Sigmoid colon (tissue), 7 donors: Measurements from ENCODE around the gene DPH3. TPM values are rescaled to one million over a fixed set of nuclear protein-coding genes. Genes with fewer than 3 reads are reported as not detected.

Experiments
- DNase-seq: peaks from one replicate; pipeline ENCODE4 v3.0.0-alpha.2; 2019
- H3K27ac ChIP-seq, 4 donors: fragments of 200-600 bp; sonication (generic); one replicate each; pipeline ENCODE4 v1.5.1; 2016 to 2019; ENCODE audit warnings: mild to moderate bottlenecking in 1 of 4
- H3K27me3 ChIP-seq, 3 donors: fragments of 200-600 bp; sonication (generic); one replicate each; pipeline ENCODE4 v1.5.1; 2019; ENCODE audit warnings: mild to moderate bottlenecking in 1 of 3
- H3K36me3 ChIP-seq, 4 donors: fragments of 200-600 bp; sonication (generic); one replicate each; pipeline ENCODE4 v1.5.1; 2016 to 2019
- H3K4me1 ChIP-seq, 4 donors: fragments of 200-600 bp; sonication (generic); one replicate each; pipeline ENCODE4 v1.5.1; 2017 to 2019
- H3K4me3 ChIP-seq, 4 donors: fragments of 200-600 bp; sonication (generic); one replicate each; pipeline ENCODE4 v1.5.1; 2017 to 2019; ENCODE audit warnings: mild to moderate bottlenecking in 2 of 4, moderate library complexity in 1 of 4
- H3K9me3 ChIP-seq, 4 donors: fragments of 200-600 bp in 3 of 4; sonication (generic) in 3 of 4; one replicate each; pipeline versions ENCODE4 v1.5.1 to v1.6.1; 2013 to 2019
- CTCF ChIP-seq, 4 experiments: fragments of 450-650 bp in 3 of 4; fragments of 200-600 bp in 1 of 4; IDR thresholded peaks; one replicate each; pipeline ENCODE4 v1.5.1; 2016 to 2019; ENCODE audit warnings: antibody characterized with exemption in 4 of 4, mild to moderate bottlenecking in 3 of 4, moderate library complexity in 2 of 4
- EP300 ChIP-seq, 4 donors: sonication (generic); formaldehyde crosslinking; IDR thresholded peaks; one replicate each; pipeline ENCODE4 v1.6.1; 2017; ENCODE audit warnings: antibody characterized with exemption in 4 of 4
- POLR2A ChIP-seq, 2 donors: fragments of 450-650 bp; IDR thresholded peaks; one replicate each; pipeline ENCODE4 v1.6.1; 2016; ENCODE audit warnings: antibody characterized with exemption in 2 of 2, mild to moderate bottlenecking in 2 of 2, moderate library complexity in 2 of 2
- POLR2AphosphoS5 ChIP-seq, 4 donors: sonication (generic); formaldehyde crosslinking; IDR thresholded peaks; one replicate each; pipeline ENCODE4 v1.6.1; 2017; ENCODE audit warnings: antibody characterized with exemption in 4 of 4
- WGBS, 2 donors: extraction: QIAGEN DNeasy Blood & Tissue Kit; methylation state at CpG; one replicate each; pipeline ENCODE4 v1.1.7; 2013; 5-methylcytosine and 5-hydroxymethylcytosine counted together
- intact Hi-C: fragments of 100-400 bp; cut with DNase I; formaldehyde crosslinking; loops from one replicate; pipeline ENCODE4 v1.15.1; 2023
- polyA plus RNA-seq, 3 donors: library from polyadenylated mRNA; stranded (reverse); fragments of 200-250 nt; gene quantifications; one replicate each; pipeline ENCODE4 v1.2.3, GENCODE V29; 2013
- total RNA-seq, 4 donors: library from RNA; depleted of rRNA; stranded (reverse); fragments of >200 nt; gene quantifications; one replicate each; pipeline ENCODE4 v1.1.0, GENCODE V29; 2016
- donor health status: healthy with polysubstance abuse.
- donor health status: Bipolar disorder and iron deficiency.
- donor health status: healthy.

The DPH3 gene
- total and polyA plus RNA-seq, 7 donors = 14.6 to 30.1 (median 24.3) TPM

GRCh38 chr3:16236030-16236639, 28.6 kb downstream of the DPH3 start:
- TF ChIP-seq POLR2AphosphoS5 (IDR thresholded peaks at IDR 0.05) (no peak), EP300 (IDR thresholded peaks at IDR 0.05) (no peak), POLR2A (IDR thresholded peaks at IDR 0.05) (no peak), CTCF (IDR thresholded peaks at IDR 0.05) (no peak)
- no peak overlapping the region for H3K4me3 ChIP-seq
- intact Hi-C loops = no loop called here

GRCh38 chr3:16234281-16234680, 30.5 kb downstream of the DPH3 start:
- no peaks in the 10 kb centered on the region for H3K36me3 ChIP-seq
- no peaks in the 10 kb centered on the region for H3K27me3 ChIP-seq
- no peak for DNase-seq
- 92 to 98% methylated on average over 2 of the region's 2 CpGs for WGBS, 2 donors
- intact Hi-C loops = no loop called here
- no peak overlapping the region for H3K4me3 ChIP-seq
- peaks cover 0 to 2% (median 0%) of the 10 kb centered on the region in 4 donors for H3K4me1 ChIP-seq
- TF ChIP-seq POLR2A (IDR thresholded peaks at IDR 0.05) = no peak
- TF ChIP-seq EP300 (IDR thresholded peaks at IDR 0.05) = no peak
- no peak for TF ChIP-seq CTCF (IDR thresholded peaks at IDR 0.05)
- TF ChIP-seq POLR2AphosphoS5 (IDR thresholded peaks at IDR 0.05) = no peak
- H3K9me3 ChIP-seq = peaks cover 0 to 2% (median 0%) of the 10 kb centered on the region in 4 donors
- H3K27ac ChIP-seq = no peak overlapping the region

More at GRCh38 chr3:16236030-16236639, 28.6 kb downstream of the DPH3 start:
- Histone ChIP-seq H3K27ac (no peak overlapping the region), H3K36me3 (no peaks in the 10 kb centered on the region), H3K27me3 (no peaks in the 10 kb centered on the region), H3K4me1 (peaks cover 0 to 8% (median 0%) of the 10 kb centered on the region in 4 donors), H3K9me3 (no peaks in the 10 kb centered on the region)
- WGBS, 2 donors = 80 to 91% methylated on average over 4 of the region's 4 CpGs
- DNase-seq = no peak

GRCh38 chr3:16233806-16234205, 30.9 kb downstream of the DPH3 start:
- no peak for TF ChIP-seq EP300 (IDR thresholded peaks at IDR 0.05)
- TF ChIP-seq CTCF (IDR thresholded peaks at IDR 0.05) = no peak
- TF ChIP-seq POLR2AphosphoS5 (IDR thresholded peaks at IDR 0.05) = no peak
- no peak for TF ChIP-seq POLR2A (IDR thresholded peaks at IDR 0.05)
- Histone ChIP-seq H3K36me3 (no peaks in the 10 kb centered on the region), H3K9me3 (peaks cover 0 to 2% (median 0%) of the 10 kb centered on the region in 4 donors), H3K4me1 (no peaks in the 10 kb centered on the region), H3K27ac (no peak overlapping the region), H3K27me3 (no peaks in the 10 kb centered on the region), H3K4me3 (no peak overlapping the region)
- no peak for DNase-seq
- intact Hi-C loops = no loop called here
- WGBS, 2 donors = 93 to 97% methylated on average over 1 of the region's 1 CpG

GRCh38 chr3:16231983-16232382, 32.8 kb downstream of the DPH3 start:
- TF ChIP-seq POLR2A (IDR thresholded peaks at IDR 0.05) (no peak), POLR2AphosphoS5 (IDR thresholded peaks at IDR 0.05) (no peak), CTCF (IDR thresholded peaks at IDR 0.05) (no peak), EP300 (IDR thresholded peaks at IDR 0.05) (no peak)
- intact Hi-C loops = no loop called here
- H3K27ac ChIP-seq = no peak overlapping the region
- 98% methylated on average over 2 of the region's 2 CpGs for WGBS, 2 donors
- no peak for DNase-seq
- H3K9me3 ChIP-seq = peaks cover 0 to 2% (median 0%) of the 10 kb centered on the region in 4 donors
- H3K4me3 ChIP-seq = no peak overlapping the region
- H3K27me3 ChIP-seq = no peaks in the 10 kb centered on the region
- H3K4me1 ChIP-seq = no peaks in the 10 kb centered on the region
- no peaks in the 10 kb centered on the region for H3K36me3 ChIP-seq

GRCh38 chr3:16229681-16230080, 35.1 kb downstream of the DPH3 start:
- Histone ChIP-seq H3K36me3 (no peaks in the 10 kb centered on the region), H3K27me3 (no peaks in the 10 kb centered on the region), H3K4me3 (no peak overlapping the region), H3K27ac (no peak overlapping the region), H3K4me1 (no peaks in the 10 kb centered on the region), H3K9me3 (peaks cover 0 to 2% (median 0%) of the 10 kb centered on the region in 4 donors)
- DNase-seq = no peak
- TF ChIP-seq CTCF (IDR thresholded peaks at IDR 0.05) (no peak), EP300 (IDR thresholded peaks at IDR 0.05) (no peak), POLR2AphosphoS5 (IDR thresholded peaks at IDR 0.05) (no peak), POLR2A (IDR thresholded peaks at IDR 0.05) (no peak)
- intact Hi-C loops = no loop called here
